HEK293 (cell line): ENCODE measurements around the gene COASY.
"Not testable (repeated sequence)": the region's sequence is repeated elsewhere in the genome, so short reads cannot be mapped to it uniquely, and the experiment has no call there.

Source experiments
- CTCF ChIA-PET: fragments of 350-600 bp; formaldehyde crosslinking; extraction: SDS; loops from one replicate; lab custom pipeline; 2021; ENCODE audit warnings: antibody characterized with exemption; lab: Yijun Ruan, JAX
- POLR2A ChIA-PET: fragments of 300-600 bp; formaldehyde crosslinking; extraction: SDS; loops from one replicate; lab custom pipeline; 2020; ENCODE audit warnings: antibody characterized with exemption, inconsistent platforms; lab: Yijun Ruan, JAX
- H3K27ac ChIP-seq: fragments of 200-500 bp; sonication (Bioruptor generic); 2 replicates; pipeline ENCODE4 v1.5.1; 2014; ENCODE audit warnings: low read depth, low read length, control low read depth, inconsistent platforms; ENCODE audit errors: extremely low read depth
- H3K36me3 ChIP-seq, 2 experiments: fragments of 200-500 bp in 1 of 2; sonication (Bioruptor generic) in 1 of 2; 1 replicate in 1 of 2; 2 replicates in 1 of 2; pipeline ENCODE4 v1.5.1; 2014 to 2017; ENCODE audit warnings: inconsistent platforms in 2 of 2, low read length in 2 of 2; ENCODE audit not compliant: control insufficient read depth in 2 of 2, insufficient read depth in 1 of 2
- H3K4me1 ChIP-seq: fragments of 200-500 bp; sonication (Bioruptor generic); 2 replicates; pipeline ENCODE4 v1.5.1; 2014; ENCODE audit warnings: mild to moderate bottlenecking, low read length, inconsistent platforms; ENCODE audit not compliant: control insufficient read depth, insufficient read depth
- H3K4me3 ChIP-seq: 2 replicates; pipeline ENCODE4 v1.5.1; 2011; ENCODE audit warnings: low read depth, mild to moderate bottlenecking, control low read depth, low read length, moderate library complexity
- H3K9me3 ChIP-seq: fragments of 200-500 bp; sonication (Bioruptor generic); 2 replicates; pipeline ENCODE4 v1.5.1; 2014; ENCODE audit warnings: low read depth, low read length, inconsistent platforms; ENCODE audit not compliant: control insufficient read depth, insufficient read depth
- GLIS1 ChIP-seq: fragments of 450-650 bp; formaldehyde crosslinking; IDR thresholded peaks from 2 replicates; pipeline ENCODE4 v1.5.1; 2016; ENCODE audit warnings: missing biosample characterization, missing genetic modification characterization
- GLIS2 ChIP-seq: fragments of 450-650 bp; formaldehyde crosslinking; IDR thresholded peaks from 2 replicates; pipeline ENCODE4 v1.5.1; 2016; ENCODE audit warnings: missing biosample characterization, missing genetic modification characterization
- PRDM1 ChIP-seq: fragments of 450-650 bp; formaldehyde crosslinking; IDR thresholded peaks from 2 replicates; pipeline ENCODE4; 2016; ENCODE audit warnings: missing biosample characterization, missing genetic modification characterization
- SP2 ChIP-seq: fragments of 450-650 bp; formaldehyde crosslinking; IDR thresholded peaks from 2 replicates; pipeline ENCODE4 v1.5.1; 2016; ENCODE audit warnings: missing biosample characterization, missing genetic modification characterization
- SP7 ChIP-seq: fragments of 450-650 bp; formaldehyde crosslinking; IDR thresholded peaks from 2 replicates; pipeline ENCODE4 v1.5.1; 2016; ENCODE audit warnings: missing biosample characterization, missing genetic modification characterization
- ZBTB17 ChIP-seq: fragments of 450-650 bp; formaldehyde crosslinking; IDR thresholded peaks from 2 replicates; pipeline ENCODE4 v1.5.1; 2016; ENCODE audit warnings: missing biosample characterization, missing genetic modification characterization
- ZBTB7A ChIP-seq: fragments of 450-650 bp; formaldehyde crosslinking; IDR thresholded peaks from 2 replicates; pipeline ENCODE4 v1.5.1; 2016; ENCODE audit warnings: low read depth, missing biosample characterization, missing genetic modification characterization
- ZFHX2 ChIP-seq: fragments of 450-650 bp; formaldehyde crosslinking; conservative IDR thresholded peaks from 2 replicates; pipeline ENCODE4 v1.5.1; 2016; ENCODE audit warnings: missing biosample characterization, missing genetic modification characterization
- ZNF292 ChIP-seq: fragments of 450-650 bp; formaldehyde crosslinking; IDR thresholded peaks from 2 replicates; pipeline ENCODE4 v1.5.1; 2016; ENCODE audit warnings: low read depth, missing biosample characterization, missing genetic modification characterization, borderline replicate concordance
- ZNF324 ChIP-seq: fragments of 450-650 bp; formaldehyde crosslinking; IDR thresholded peaks from 2 replicates; pipeline ENCODE4 v1.5.1; 2016; ENCODE audit warnings: missing biosample characterization, missing genetic modification characterization
- ZNF366 ChIP-seq: fragments of 450-650 bp; formaldehyde crosslinking; conservative IDR thresholded peaks from 2 replicates; pipeline ENCODE4 v1.5.1; 2016; ENCODE audit warnings: missing biosample characterization, missing genetic modification characterization
- ZNF600 ChIP-seq: fragments of 450-650 bp; formaldehyde crosslinking; IDR thresholded peaks from 2 replicates; pipeline ENCODE4 v1.5.1; 2016; ENCODE audit warnings: missing biosample characterization, missing genetic modification characterization
- ZNF629 ChIP-seq: fragments of 450-650 bp; formaldehyde crosslinking; IDR thresholded peaks from 2 replicates; pipeline ENCODE4 v1.5.1; 2017; ENCODE audit warnings: missing biosample characterization, missing genetic modification characterization
- ZNF747 ChIP-seq: fragments of 450-650 bp; formaldehyde crosslinking; IDR thresholded peaks from 2 replicates; pipeline ENCODE4 v1.5.1; 2016; ENCODE audit warnings: missing biosample characterization, missing genetic modification characterization
- ZNF830 ChIP-seq: fragments of 450-650 bp; IDR thresholded peaks from 2 replicates; pipeline ENCODE4 v1.5.0; 2018; ENCODE audit warnings: missing biosample characterization, missing genetic modification characterization, low read depth, mild to moderate bottlenecking, moderate library complexity
- ZSCAN23 ChIP-seq: fragments of 450-650 bp; formaldehyde crosslinking; IDR thresholded peaks from 2 replicates; pipeline ENCODE4 v1.5.1; 2016; ENCODE audit warnings: missing biosample characterization, missing genetic modification characterization
- TF ChIP-seq, protein P1 (sequence below): fragments of 450-650 bp; formaldehyde crosslinking; IDR thresholded peaks from 2 replicates; pipeline ENCODE4 v1.5.1; 2016; ENCODE audit warnings: missing biosample characterization, missing genetic modification characterization
- TF ChIP-seq, protein P2 (sequence below): fragments of 450-650 bp; formaldehyde crosslinking; IDR thresholded peaks from 2 replicates; pipeline ENCODE4 v1.5.1; 2016; ENCODE audit warnings: missing biosample characterization, missing genetic modification characterization
- TF ChIP-seq, protein P3 (sequence below): fragments of 450-650 bp; formaldehyde crosslinking; IDR thresholded peaks from 2 replicates; pipeline ENCODE4 v1.5.1; 2016; ENCODE audit warnings: missing biosample characterization, missing genetic modification characterization

COASY gene

DNA sequence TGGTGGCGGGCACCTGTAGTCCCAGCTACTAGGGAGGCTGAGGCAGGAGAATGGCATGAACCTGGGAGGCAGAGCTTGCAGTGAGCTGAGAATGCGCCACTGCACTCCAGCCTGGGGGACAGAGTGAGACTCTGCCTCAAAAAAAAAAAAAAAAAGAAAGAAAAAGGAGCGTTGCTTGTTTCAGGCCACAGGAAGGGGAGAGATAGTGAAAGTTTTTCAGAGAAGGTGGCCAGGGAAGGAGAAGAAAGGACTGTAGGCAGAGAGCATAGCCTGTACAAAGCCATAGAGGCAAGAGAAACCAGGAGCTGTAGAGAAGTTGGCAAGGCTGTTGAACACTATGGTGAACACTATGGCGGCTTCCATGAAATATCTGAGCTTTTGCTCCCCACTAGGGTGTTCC is 21.4 kb upstream of the COASY start:
- not testable (repeated sequence) for H3K27ac ChIP-seq, H3K9me3 ChIP-seq, H3K4me1 ChIP-seq, H3K4me3 ChIP-seq
- H3K36me3 ChIP-seq = peaks cover 20 to 57% of the 10 kb centered on the region in 2 experiments; a peak in 2 of 3 replicates
- ChIA-PET POLR2A (interaction anchor here (0.5 to 1.9 kb wide), 6 partner anchors 11 to 49 kb away, joined by 3 to 12 read pairs (median 3); partner anchors contain the start of gene MLX), CTCF (interaction anchor here (1.1 to 1.6 kb wide), 2 partner anchors 10 to 20 kb away, joined by 3 to 5 read pairs; no protein-coding TSS in a partner anchor)
- TF ChIP-seq, protein P1, sequence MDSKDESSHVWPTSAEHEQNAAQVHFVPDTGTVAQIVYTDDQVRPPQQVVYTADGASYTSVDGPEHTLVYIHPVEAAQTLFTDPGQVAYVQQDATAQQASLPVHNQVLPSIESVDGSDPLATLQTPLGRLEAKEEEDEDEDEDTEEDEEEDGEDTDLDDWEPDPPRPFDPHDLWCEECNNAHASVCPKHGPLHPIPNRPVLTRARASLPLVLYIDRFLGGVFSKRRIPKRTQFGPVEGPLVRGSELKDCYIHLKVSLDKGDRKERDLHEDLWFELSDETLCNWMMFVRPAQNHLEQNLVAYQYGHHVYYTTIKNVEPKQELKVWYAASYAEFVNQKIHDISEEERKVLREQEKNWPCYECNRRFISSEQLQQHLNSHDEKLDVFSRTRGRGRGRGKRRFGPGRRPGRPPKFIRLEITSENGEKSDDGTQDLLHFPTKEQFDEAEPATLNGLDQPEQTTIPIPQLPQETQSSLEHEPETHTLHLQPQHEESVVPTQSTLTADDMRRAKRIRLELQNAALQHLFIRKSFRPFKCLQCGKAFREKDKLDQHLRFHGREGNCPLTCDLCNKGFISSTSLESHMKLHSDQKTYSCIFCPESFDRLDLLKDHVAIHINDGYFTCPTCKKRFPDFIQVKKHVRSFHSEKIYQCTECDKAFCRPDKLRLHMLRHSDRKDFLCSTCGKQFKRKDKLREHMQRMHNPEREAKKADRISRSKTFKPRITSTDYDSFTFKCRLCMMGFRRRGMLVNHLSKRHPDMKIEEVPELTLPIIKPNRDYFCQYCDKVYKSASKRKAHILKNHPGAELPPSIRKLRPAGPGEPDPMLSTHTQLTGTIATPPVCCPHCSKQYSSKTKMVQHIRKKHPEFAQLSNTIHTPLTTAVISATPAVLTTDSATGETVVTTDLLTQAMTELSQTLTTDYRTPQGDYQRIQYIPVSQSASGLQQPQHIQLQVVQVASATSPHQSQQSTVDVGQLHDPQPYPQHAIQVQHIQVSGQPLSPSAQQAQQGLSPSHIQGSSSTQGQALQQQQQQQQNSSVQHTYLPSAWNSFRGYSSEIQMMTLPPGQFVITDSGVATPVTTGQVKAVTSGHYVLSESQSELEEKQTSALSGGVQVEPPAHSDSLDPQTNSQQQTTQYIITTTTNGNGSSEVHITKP (tag by site-specific recombination) = peak; percentile 50
- peak; percentile 92 for TF ChIP-seq PRDM1

DNA sequence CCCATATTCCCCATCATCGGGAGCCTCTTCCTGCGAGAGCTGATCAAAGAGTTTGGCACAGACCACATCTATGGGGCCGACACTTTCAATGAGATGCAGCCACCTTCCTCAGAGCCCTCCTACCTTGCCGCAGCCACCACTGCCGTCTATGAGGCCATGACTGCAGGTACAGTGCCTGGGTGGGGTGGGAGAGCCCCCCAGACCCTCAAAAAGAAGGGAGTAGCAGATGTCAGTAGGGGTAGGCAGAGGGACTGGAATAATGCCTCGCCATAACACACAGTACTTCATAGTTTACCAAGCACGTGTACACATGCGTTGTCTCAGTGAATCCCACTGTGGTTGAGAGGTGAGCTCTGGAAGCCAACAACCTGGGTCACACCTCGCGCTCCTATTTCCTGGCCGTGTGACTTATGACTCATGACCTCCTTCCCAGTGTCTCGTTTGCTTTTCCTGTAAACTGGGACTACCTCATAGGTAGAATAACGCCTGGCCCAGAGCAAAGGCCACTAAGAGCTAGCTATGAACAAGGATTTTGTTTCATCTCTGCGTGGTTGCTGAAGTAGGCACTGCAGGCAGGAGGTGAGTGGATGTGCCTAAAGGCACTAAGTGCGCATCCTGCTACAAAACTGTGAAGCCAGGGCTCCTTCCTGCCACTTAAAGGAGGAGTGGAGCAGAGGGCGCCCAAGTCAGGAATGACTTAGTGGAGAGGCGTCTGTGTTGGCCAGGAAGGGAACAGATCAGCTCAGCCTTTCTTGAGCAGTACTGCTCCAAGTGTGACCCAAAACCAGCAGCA is 20.7 kb upstream of the COASY start:
- TF ChIP-seq GLIS1 (tag by site-specific recombination) (peak; percentile 25; the same call in 1 of the 2 replicates), ZSCAN23 (no peak), ZNF830 (no peak), ZNF629 (tag by site-specific recombination) (peak; percentile 43; the same call in 1 of the 2 replicates), ZNF747 (tag by site-specific recombination) (no peak), ZNF324 (no peak), SP2 (tag by site-specific recombination) (peak; percentile 6; the same call in 1 of the 2 replicates), ZBTB17 (peak; percentile 44; the same call in 1 of the 2 replicates), GLIS2 (tag by site-specific recombination) (no peak), ZNF600 (tag by site-specific recombination) (peak; percentile 75), ZBTB7A (tag by site-specific recombination) (no peak), SP7 (tag by site-specific recombination) (0 out of 2 replicates have a peak, but pooled peaks have one; percentile 34), ZNF366 (peak; percentile 50; the same call in 1 of the 2 replicates), ZFHX2 (tag by site-specific recombination) (no peak), ZNF292 (tag by site-specific recombination) (no peak)
- TF ChIP-seq, protein P2, sequence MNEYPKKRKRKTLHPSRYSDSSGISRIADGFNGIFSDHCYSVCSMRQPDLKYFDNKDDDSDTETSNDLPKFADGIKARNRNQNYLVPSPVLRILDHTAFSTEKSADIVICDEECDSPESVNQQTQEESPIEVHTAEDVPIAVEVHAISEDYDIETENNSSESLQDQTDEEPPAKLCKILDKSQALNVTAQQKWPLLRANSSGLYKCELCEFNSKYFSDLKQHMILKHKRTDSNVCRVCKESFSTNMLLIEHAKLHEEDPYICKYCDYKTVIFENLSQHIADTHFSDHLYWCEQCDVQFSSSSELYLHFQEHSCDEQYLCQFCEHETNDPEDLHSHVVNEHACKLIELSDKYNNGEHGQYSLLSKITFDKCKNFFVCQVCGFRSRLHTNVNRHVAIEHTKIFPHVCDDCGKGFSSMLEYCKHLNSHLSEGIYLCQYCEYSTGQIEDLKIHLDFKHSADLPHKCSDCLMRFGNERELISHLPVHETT (tag by site-specific recombination) = 0 out of 2 replicates have a peak, but pooled peaks have one; percentile 20
- TF ChIP-seq, protein P3, sequence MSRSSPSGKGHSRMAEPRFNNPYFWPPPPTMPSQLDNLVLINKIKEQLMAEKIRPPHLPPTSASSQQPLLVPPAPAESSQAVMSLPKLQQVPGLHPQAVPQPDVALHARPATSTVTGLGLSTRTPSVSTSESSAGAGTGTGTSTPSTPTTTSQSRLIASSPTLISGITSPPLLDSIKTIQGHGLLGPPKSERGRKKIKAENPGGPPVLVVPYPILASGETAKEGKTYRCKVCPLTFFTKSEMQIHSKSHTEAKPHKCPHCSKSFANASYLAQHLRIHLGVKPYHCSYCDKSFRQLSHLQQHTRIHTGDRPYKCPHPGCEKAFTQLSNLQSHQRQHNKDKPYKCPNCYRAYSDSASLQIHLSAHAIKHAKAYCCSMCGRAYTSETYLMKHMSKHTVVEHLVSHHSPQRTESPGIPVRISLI (tag by site-specific recombination) = 0 out of 2 replicates have a peak, but pooled peaks have one; percentile 32
- H3K27ac ChIP-seq = peak overlapping the region; percentile 29; the same call in 1 of the 2 replicates

More for the DNA sequence above, 20.7 kb upstream of the COASY start:
- H3K9me3 ChIP-seq = no peaks in the 10 kb centered on the region
- ChIA-PET POLR2A (interaction anchor here (0.6 to 1.9 kb wide), 5 partner anchors 13 to 304 kb away, joined by 3 to 12 read pairs (median 3); no protein-coding TSS in a partner anchor), CTCF (interaction anchor here (1.1 to 1.6 kb wide), 3 partner anchors 11 to 22 kb away, joined by 3 to 5 read pairs (median 3); no protein-coding TSS in a partner anchor)
- no peak overlapping the region for H3K4me3 ChIP-seq
- H3K36me3 ChIP-seq = peaks cover 20 to 57% of the 10 kb centered on the region in 2 experiments; a peak in 2 of 3 replicates
- peaks cover 3% of the 10 kb centered on the region; the same call in 1 of the 2 replicates for H3K4me1 ChIP-seq
